ENCODE data around the gene KCTD5. TPM values are rescaled to one million over a fixed set of nuclear protein-coding genes. Genes with fewer than 3 reads are reported as not detected.
A peak's percentile ranks its signal among the peaks of the same experiment; 100 is the strongest.
"Not testable (repeated sequence)": the region's sequence is repeated elsewhere in the genome, so short reads cannot be mapped to it uniquely, and the experiment has no call there.

KCTD5 gene
- total RNA-seq, 6 experiments from 2014 or later, result 7.3 to 22.8 (median 11.1) TPM

DNA sequence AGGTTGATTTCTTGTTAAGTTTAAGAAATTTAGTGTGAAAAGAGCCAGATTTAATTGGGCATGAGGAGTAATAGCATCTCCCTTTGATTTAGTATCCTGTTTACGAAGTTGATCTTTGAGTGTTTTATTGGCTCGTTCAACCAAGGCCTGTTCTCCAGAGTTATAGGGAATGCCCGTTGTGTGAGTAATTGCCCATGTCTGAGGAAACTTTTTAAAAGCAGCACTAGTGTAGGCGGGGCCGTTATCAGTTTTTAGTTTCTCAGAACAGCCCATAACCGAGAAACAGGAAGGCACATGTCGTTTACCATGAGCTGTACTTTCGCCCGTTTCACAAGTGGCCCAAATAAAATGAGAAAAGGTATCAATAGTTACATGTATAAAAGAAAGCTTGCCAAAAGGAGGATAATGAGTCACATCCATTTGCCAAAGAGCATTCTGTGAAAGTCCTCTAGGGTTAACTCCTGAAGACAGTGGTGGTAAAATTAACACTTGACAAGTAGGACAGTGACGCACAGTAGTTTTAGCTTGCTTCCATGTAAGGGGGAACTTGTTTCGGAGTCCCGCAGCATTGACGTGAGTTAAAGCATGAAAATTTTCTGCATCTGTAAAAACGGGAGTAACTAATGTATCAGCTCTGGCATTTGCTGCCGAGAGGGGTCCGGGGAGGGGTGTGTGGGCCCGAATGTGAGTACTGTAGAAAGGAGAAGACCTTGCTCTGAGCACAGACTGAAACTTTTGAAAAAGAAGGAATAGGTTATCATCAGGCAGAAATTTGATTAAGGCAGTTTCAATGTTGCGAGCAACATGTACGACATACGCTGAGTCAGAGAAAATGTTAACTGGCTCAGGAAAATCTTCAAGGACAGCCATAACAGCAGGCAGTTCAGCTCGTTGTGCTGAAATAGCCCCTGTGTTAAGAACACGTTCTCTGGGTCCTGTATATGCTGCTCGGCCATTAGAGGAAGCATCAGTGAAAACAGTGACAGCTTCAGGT lies 18.5 kb upstream of the KCTD5 start:
- H3K4me1 ChIP-seq, result peaks cover 0 to 7% (median 3%) of the 10 kb centered on the region in 4 donors
- H3K9me3 ChIP-seq, result no peaks in the 10 kb centered on the region
- TF ChIP-seq, protein P1, sequence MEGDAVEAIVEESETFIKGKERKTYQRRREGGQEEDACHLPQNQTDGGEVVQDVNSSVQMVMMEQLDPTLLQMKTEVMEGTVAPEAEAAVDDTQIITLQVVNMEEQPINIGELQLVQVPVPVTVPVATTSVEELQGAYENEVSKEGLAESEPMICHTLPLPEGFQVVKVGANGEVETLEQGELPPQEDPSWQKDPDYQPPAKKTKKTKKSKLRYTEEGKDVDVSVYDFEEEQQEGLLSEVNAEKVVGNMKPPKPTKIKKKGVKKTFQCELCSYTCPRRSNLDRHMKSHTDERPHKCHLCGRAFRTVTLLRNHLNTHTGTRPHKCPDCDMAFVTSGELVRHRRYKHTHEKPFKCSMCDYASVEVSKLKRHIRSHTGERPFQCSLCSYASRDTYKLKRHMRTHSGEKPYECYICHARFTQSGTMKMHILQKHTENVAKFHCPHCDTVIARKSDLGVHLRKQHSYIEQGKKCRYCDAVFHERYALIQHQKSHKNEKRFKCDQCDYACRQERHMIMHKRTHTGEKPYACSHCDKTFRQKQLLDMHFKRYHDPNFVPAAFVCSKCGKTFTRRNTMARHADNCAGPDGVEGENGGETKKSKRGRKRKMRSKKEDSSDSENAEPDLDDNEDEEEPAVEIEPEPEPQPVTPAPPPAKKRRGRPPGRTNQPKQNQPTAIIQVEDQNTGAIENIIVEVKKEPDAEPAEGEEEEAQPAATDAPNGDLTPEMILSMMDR (IDR thresholded peaks at IDR 0.05), result no peak
- no peak for TF ChIP-seq POLR2A (IDR thresholded peaks at IDR 0.05)
- no peak overlapping the region for H3K27ac ChIP-seq
- no peak for ATAC-seq
- H3K36me3 ChIP-seq, result peaks cover 0 to 11% (median 2%) of the 10 kb centered on the region in 4 donors
- WGBS (ENCODE audit: insufficient coverage, low coverage, low lambda C conversion rate, missing lambda C conversion rate), result 51% methylated on average over 18 of the region's 23 CpGs
- intact Hi-C loops (cut with DNase I), result no loop called here
- no peaks in the 10 kb centered on the region for H3K27me3 ChIP-seq
- H3K4me3 ChIP-seq, result no peak overlapping the region
- DNase-seq, result no peak

GRCh38 chr16:2664574-2664982 lies 17.7 kb upstream of the KCTD5 start:
- no peak for ATAC-seq
- no peak overlapping the region for H3K27ac ChIP-seq
- WGBS (ENCODE audit: insufficient coverage, low coverage, low lambda C conversion rate, missing lambda C conversion rate), result 41% methylated on average over 9 of the region's 9 CpGs
- H3K9me3 ChIP-seq, result no peaks in the 10 kb centered on the region
- TF ChIP-seq, protein P1 (IDR thresholded peaks at IDR 0.05), result no peak
- TF ChIP-seq POLR2A (IDR thresholded peaks at IDR 0.05), result no peak
- DNase-seq, result no peak
- H3K27me3 ChIP-seq, result no peaks in the 10 kb centered on the region
- intact Hi-C loops (cut with DNase I), result no loop called here
- H3K36me3 ChIP-seq, result peaks cover 0 to 11% (median 2%) of the 10 kb centered on the region in 4 donors
- peaks cover 0 to 6% (median 2%) of the 10 kb centered on the region in 4 donors for H3K4me1 ChIP-seq
- H3K4me3 ChIP-seq, result no peak overlapping the region

DNA sequence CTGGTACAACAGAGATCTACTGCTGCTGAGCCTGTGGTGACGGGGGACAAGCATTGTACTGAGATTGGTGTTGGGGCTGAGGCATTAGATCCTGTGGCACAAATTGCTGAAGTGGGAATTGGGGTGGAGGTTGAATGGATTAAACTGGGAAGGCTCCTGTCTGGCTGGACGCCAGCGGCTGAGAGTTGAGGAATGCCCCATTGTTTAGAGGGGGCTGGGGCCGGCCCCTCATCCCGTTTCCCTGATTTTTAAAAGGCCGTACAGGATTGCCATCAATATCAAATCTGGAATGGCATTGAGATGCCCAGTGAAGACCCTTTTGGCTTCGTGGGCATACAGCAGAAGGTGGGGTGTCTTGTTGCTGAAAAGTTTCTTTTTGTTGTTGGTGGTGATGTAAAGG lies 15.7 kb upstream of the KCTD5 start:
- DNase-seq; H3K9me3 ChIP-seq; H3K27me3 ChIP-seq; H3K27ac ChIP-seq; intact Hi-C loops (cut with DNase I); H3K4me1 ChIP-seq; H3K4me3 ChIP-seq; ATAC-seq: not testable (repeated sequence)
- peaks cover 0 to 11% (median 2%) of the 10 kb centered on the region in 4 donors for H3K36me3 ChIP-seq
- 78% methylated on average over 5 of the region's 7 CpGs for WGBS (ENCODE audit: insufficient coverage, low coverage, low lambda C conversion rate, missing lambda C conversion rate)

DNA sequence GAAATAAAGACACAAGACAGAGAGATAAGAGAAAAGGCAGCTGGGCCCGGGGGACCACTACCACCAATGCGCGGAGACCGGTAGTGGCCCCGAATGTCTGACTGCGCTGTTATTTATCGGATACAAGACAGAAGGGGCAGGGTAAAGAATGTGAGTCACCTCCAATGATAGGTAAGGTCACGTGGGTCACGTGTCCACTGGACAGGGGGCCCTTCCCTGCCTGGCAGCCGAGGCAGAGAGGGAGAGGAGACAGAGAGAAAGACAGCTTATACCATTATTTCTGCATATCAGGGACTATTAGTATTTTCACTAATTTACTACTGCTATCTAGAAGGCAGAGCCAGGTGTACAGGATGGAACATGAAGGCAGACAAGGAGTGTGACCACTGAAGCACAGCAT lies 12.7 kb upstream of the KCTD5 start:
- H3K27ac ChIP-seq; H3K27me3 ChIP-seq; intact Hi-C loops (cut with DNase I); ATAC-seq; H3K9me3 ChIP-seq; H3K4me3 ChIP-seq; DNase-seq: not testable (repeated sequence)
- 40% methylated on average over 2 of the region's 10 CpGs for WGBS (ENCODE audit: insufficient coverage, low coverage, low lambda C conversion rate, missing lambda C conversion rate)
- H3K4me1 ChIP-seq, result peaks cover 0 to 17% (median 6%) of the 10 kb centered on the region in 4 donors
- peaks cover 0 to 11% (median 2%) of the 10 kb centered on the region in 4 donors for H3K36me3 ChIP-seq

DNA sequence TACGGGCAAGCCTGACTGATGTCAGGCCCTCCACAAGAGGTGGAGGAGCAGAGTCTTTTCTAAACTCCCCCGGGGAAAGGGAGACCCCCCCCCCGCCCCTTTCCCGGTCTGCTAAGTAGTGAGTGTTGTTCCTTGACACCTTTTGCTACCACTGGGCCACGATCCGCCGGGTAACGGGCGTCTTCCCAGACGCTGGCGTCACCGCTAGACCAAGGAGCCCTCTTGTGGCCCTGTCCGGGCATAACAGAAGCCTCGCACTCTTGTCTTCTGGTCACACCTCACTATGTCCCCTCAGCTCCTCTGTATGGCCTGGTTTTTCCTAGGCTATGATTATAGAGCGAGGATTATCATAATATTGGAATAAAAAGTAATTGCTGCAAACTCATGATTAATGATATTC lies 12.3 kb upstream of the KCTD5 start:
- peaks cover 0 to 17% (median 6%) of the 10 kb centered on the region in 4 donors for H3K4me1 ChIP-seq
- H3K27ac ChIP-seq; intact Hi-C loops (cut with DNase I); H3K27me3 ChIP-seq; ATAC-seq; H3K9me3 ChIP-seq; H3K4me3 ChIP-seq: not testable (repeated sequence)
- 6% methylated on average over 13 of the region's 15 CpGs for WGBS (ENCODE audit: insufficient coverage, low coverage, low lambda C conversion rate, missing lambda C conversion rate)
- peaks cover 0 to 11% (median 2%) of the 10 kb centered on the region in 4 donors for H3K36me3 ChIP-seq
- TF ChIP-seq, protein P1 (IDR thresholded peaks at IDR 0.05), result peak; percentile 53 to 67 (median 59)
- DNase-seq, result peak; percentile 71 to 83 (median 75)
